ENCODE measurements around the gene CRAMP1.

- TF ChIP-seq EP300 (IDR thresholded peaks at IDR 0.05) (no peak), CTCF (IDR thresholded peaks at IDR 0.05) (no peak), MAX (IDR thresholded peaks at IDR 0.05) (no peak)
Observed at GRCh38 chr16:1572673-1573072, 39.5 kb upstream of the CRAMP1 start.
